NCI-H146 (cell line): ENCODE measurements around the gene ANKRD63.

Source experiments
- DNase-seq: peaks from one replicate; lab custom pipeline; 2025; lab: John Stamatoyannopoulos, UW

Gene ANKRD63

GRCh38 chr15:40282869-40283614, at the start of gene ANKRD63:
Gene ANKRD63, minus strand, starts transcription at chr15:40283064. Its CDS starts 478 bp downstream, at chr15:40282586.
- DNase-seq: peak; percentile 38

GRCh38 chr15:40332113-40332781, 49.4 kb upstream of the ANKRD63 start:
- no peak for DNase-seq

GRCh38 chr15:40331637-40332036, 48.8 kb upstream of the ANKRD63 start:
- DNase-seq: no peak

- no peak for DNase-seq
Measured at GRCh38 chr15:40331026-40331425, 48.2 kb upstream of the ANKRD63 start.

GRCh38 chr15:40330368-40330836, 47.5 kb upstream of the ANKRD63 start:
- DNase-seq: no peak

GRCh38 chr15:40329804-40330203, 46.9 kb upstream of the ANKRD63 start:
- no peak for DNase-seq

GRCh38 chr15:40328751-40329150, 45.9 kb upstream of the ANKRD63 start:
- no peak for DNase-seq

- DNase-seq: no peak
Measured at GRCh38 chr15:40328176-40328575, 45.3 kb upstream of the ANKRD63 start.

GRCh38 chr15:40327457-40327856, 44.6 kb upstream of the ANKRD63 start:
- no peak for DNase-seq

GRCh38 chr15:40325700-40326099, 42.8 kb upstream of the ANKRD63 start:
- no peak for DNase-seq

GRCh38 chr15:40325188-40325587, 42.3 kb upstream of the ANKRD63 start:
- no peak for DNase-seq

- peak; percentile 20 for DNase-seq
Measured at GRCh38 chr15:40323953-40324937, 41.4 kb upstream of the ANKRD63 start.

- DNase-seq: peak; percentile 89
Measured at GRCh38 chr15:40323239-40323952, 40.5 kb upstream of the ANKRD63 start, which contains the start of gene INAFM2. Gene INAFM2, plus strand, starts transcription at chr15:40323692. Its CDS starts 364 bp downstream, at chr15:40324056.

GRCh38 chr15:40322531-40323238, 39.8 kb upstream of the ANKRD63 start:
- no peak for DNase-seq

- DNase-seq: peak; percentile 76
Measured at GRCh38 chr15:40320931-40321371, 38.1 kb upstream of the ANKRD63 start.

- no peak for DNase-seq
Measured at GRCh38 chr15:40320409-40320808, 37.5 kb upstream of the ANKRD63 start.

- no peak for DNase-seq
Measured at GRCh38 chr15:40317580-40317979, 34.7 kb upstream of the ANKRD63 start.

- DNase-seq: peak; percentile 5
Measured at GRCh38 chr15:40316931-40317330, 34.1 kb upstream of the ANKRD63 start.

- DNase-seq: no peak
Measured at GRCh38 chr15:40314723-40315276, 31.9 kb upstream of the ANKRD63 start.
